ENCODE data around the gene POLR1G. TPM values are rescaled to one million over a fixed set of nuclear protein-coding genes. Genes with fewer than 3 reads are reported as not detected.
"Not testable (repeated sequence)": the region's sequence is repeated elsewhere in the genome, so short reads cannot be mapped to it uniquely, and the experiment has no call there.

Gene POLR1G
- total RNA-seq, 1 donor from 2014 or later, result 5.3 TPM

- DNase-seq, result no peak
Observed at GRCh38 chr19:45395821-45396617, 10.4 kb upstream of the POLR1G start.

DNA sequence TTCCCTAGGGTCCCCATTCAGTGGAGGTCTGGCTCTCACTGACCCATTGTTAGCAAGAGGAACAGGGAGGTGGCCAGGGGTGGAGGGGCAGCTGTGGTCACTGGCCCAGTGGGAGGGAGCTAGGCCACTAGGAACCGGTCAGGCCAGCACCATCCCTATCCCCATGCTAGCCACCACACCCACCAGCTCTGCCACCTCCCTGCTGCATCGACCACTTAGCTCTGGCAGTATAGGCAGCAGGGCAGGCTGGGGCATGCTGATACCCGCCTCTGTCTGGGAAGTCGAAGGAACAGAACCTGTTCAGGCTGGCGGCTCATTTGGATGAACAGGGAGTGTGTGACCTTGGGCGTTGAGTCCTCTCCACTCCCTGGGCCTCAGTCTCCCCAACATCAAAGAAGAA lies 6.3 kb upstream of the POLR1G start:
- no peak for DNase-seq

DNA sequence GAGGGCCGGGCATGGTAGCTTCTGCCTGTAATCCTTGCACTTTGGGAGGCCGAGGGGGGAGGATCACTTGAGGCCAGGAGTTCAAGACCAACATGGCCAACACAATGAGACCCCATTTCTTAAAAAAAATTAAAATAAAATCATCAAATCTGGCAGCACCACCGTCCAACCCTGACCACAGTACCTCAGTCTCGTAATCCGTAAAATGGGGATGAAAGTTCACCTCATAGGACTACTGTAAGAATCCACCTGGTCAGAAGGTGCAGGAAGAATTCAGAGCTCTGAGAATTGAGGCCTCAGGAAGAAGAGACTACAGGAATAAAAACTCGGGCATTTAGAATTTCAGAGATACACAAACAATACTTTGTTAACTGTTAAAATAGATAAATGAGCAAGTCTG lies 4.6 kb upstream of the POLR1G start:
- no peak for DNase-seq

GRCh38 chr19:45402298-45403061 lies 4.0 kb upstream of the POLR1G start:
- DNase-seq, result no peak

- no peak for DNase-seq
Observed at GRCh38 chr19:45403272-45403671, 3.2 kb upstream of the POLR1G start.

GRCh38 chr19:45403781-45404556 lies 2.5 kb upstream of the POLR1G start:
- no peak for DNase-seq

- no peak for DNase-seq
Observed at GRCh38 chr19:45404557-45405434, 1.6 kb upstream of the POLR1G start, which contains the start of gene PPP1R13L. TSS of gene PPP1R13L (minus strand) at chr19:45405069. CDS start at chr19:45398318, 6,751 bp downstream.

- peak; percentile 85 for DNase-seq
Observed at GRCh38 chr19:45405435-45406225, 814 bp upstream of the POLR1G start.

DNA sequence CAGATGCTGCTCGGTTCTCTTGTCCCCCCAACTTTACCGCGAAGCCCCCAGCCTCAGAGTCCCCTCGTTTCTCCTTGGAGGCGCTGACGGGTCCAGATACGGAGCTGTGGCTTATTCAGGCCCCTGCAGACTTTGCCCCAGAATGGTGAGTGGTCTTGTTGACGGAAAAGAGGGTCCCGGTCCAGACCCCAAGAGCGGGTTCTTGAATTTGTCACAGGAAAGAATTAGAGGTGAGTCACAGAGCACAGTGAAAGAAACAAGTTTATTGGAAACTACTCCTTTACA lies 589 bp downstream of the POLR1G start:
- no peak for DNase-seq

DNA sequence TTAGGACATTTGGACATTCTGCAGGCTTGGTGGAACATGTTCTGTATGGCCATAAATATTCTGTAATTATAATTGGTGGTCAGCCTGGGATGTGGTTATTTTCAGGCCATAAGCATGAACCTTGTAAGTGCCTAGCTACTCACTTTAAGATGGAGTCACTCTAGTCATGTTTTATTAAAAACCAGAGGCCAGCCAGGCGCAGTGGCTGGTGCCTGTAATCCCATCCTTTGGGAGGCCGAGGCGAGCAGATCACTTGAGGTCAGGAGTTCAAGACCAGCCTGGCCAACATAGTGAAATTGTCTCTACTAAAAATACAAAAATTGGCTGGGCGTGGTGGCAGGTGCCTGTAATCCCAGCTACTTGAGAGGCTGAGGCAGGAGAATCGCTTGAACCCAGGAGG lies 1.1 kb downstream of the POLR1G start:
- DNase-seq, result not testable (repeated sequence)

- no peak for DNase-seq
Observed at GRCh38 chr19:45408121-45408520, 1.7 kb downstream of the POLR1G start.

GRCh38 chr19:45408830-45409556 lies 2.5 kb downstream of the POLR1G start:
- DNase-seq, result no peak

GRCh38 chr19:45409557-45409920 lies 3.1 kb downstream of the POLR1G start:
- no peak for DNase-seq

- not testable (repeated sequence) for DNase-seq
Observed at GRCh38 chr19:45410330-45410729, 3.9 kb downstream of the POLR1G start.

GRCh38 chr19:45413497-45413896 lies 7.1 kb downstream of the POLR1G start:
- no peak for DNase-seq

GRCh38 chr19:45414468-45414867 lies 8.0 kb downstream of the POLR1G start:
- DNase-seq, result no peak

DNA sequence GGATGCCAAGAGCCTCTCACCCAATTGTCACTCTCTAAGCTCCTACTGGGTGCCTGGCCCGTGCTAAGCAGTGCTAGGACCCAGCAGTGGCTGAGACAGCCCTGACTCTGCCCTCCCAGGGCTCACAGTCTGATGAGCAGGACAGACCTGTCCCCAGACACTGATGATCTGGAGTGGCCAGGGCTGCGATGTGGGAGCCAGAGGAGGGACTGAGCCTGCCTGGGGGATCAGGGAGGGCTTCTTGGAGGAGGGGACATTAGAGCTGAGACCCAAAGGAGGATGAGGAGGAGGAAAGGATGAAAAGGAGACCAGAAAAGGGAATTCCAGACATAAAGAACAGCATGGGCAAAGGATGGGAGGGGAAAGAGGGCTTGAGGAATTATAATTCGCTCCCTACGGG lies 10.7 kb downstream of the POLR1G start:
- no peak for DNase-seq

DNA sequence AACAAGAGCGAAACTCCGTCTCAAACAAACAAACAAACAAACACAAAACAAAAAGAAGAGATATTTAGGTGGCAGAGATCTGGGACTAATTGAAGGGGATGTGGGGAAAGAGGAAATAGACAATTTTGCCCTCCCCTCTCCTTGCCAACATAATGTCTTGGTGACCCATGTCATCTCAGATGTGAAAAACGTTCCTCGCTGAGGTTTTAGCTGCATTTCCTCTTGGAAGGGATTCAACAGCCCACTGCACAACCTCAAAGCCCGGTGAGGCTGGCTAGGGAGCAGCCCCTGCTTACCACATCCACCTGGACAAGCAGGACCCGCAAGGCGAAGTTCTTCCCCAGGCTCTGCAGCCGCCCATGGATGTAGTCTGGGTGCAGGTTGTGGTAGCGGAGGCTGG lies 12.4 kb downstream of the POLR1G start:
- no peak for DNase-seq

- no peak for DNase-seq
Observed at GRCh38 chr19:45419396-45419795, 13.0 kb downstream of the POLR1G start.

- DNase-seq, result no peak
Observed at GRCh38 chr19:45419895-45420294, 13.5 kb downstream of the POLR1G start.

- no peak for DNase-seq
Observed at GRCh38 chr19:45420356-45420755, 13.9 kb downstream of the POLR1G start.

Measured in occipital lobe (tissue), 2 donors.